K562 (cell line): Measurements from ENCODE around the gene RYR3. TPM values are rescaled to one million over a fixed set of nuclear protein-coding genes. Genes with fewer than 3 reads are reported as not detected.

Experiments
- ATAC-seq: fragments of 200-7000 bp; cut with Tn5 transposase; 3 replicates; pipeline ENCODE4 v1.9.1; 2020; ENCODE audit warnings: moderate library complexity
- BruUV-seq: library from RNA; stranded (reverse); fragments of 400-500 nt; replicated peaks from 2 replicates; lab custom pipeline; 2021; lab: Mats Ljungman, UMichigan
- CTCF ChIA-PET: fragments of 300-600 bp; formaldehyde crosslinking; extraction: SDS; loops from one replicate; lab custom pipeline; 2021; ENCODE audit warnings: low intra/inter-chr PET ratio; lab: Yijun Ruan, JAX
- POLR2A ChIA-PET: fragments of 300-600, 350-650 bp; sonication (Branson Sonifier 250); formaldehyde crosslinking; extraction: SDS; loops from one replicate; lab custom pipeline; 2021; ENCODE audit warnings: antibody characterized with exemption, inconsistent platforms; lab: Yijun Ruan, JAX
- DNase-seq, 4 experiments: peaks; one replicate each; pipeline versions ENCODE4 v3.0.0 to v3.0.0-alpha.2; 2011 to 2018; ENCODE audit warnings: low spot score in 3 of 4, mixed read lengths in 3 of 4; ENCODE audit errors: extremely low read depth in 1 of 4
- FAIRE-seq: peaks from 2 replicates; lab custom pipeline; 2011; peaks lifted over from hg19 to GRCh38; lab: Jason Lieb, UNC
- H2AFZ ChIP-seq: 2 replicates; pipeline ENCODE4 v1.6.0; 2011; ENCODE audit warnings: low read depth, low read length, control low read depth, inconsistent platforms
- H3K27ac ChIP-seq: fragments of 200-600 bp; 3 replicates; pipeline ENCODE4 v1.8.0; 2011; ENCODE audit warnings: low read depth, mild to moderate bottlenecking, control low read depth, inconsistent platforms, low read length, moderate library complexity, mixed read lengths; ENCODE audit errors: extremely low read depth
- H3K27me3 ChIP-seq, 2 experiments: fragments of 300-600 bp in 1 of 2; 2 replicates in 1 of 2; 3 replicates in 1 of 2; pipeline versions ENCODE4 v1.6.0 to v1.8.0; 2011; ENCODE audit warnings: inconsistent platforms in 2 of 2, low read length in 2 of 2, mild to moderate bottlenecking in 1 of 2, mixed read lengths in 1 of 2, moderate library complexity in 1 of 2; ENCODE audit not compliant: control insufficient read depth in 2 of 2, insufficient read depth in 2 of 2
- H3K36me3 ChIP-seq: fragments of 300-600 bp; 3 replicates; pipeline ENCODE4 v1.8.0; 2011; ENCODE audit warnings: mild to moderate bottlenecking, low read length, inconsistent platforms; ENCODE audit not compliant: control insufficient read depth, insufficient read depth
- H3K4me1 ChIP-seq, 2 experiments: fragments of 200-600 bp in 1 of 2; replicated peaks in 1 of 2; 2 replicates in 1 of 2; 3 replicates in 1 of 2; pipeline versions ENCODE4 v1.5.1 to v1.8.0; 2011; ENCODE audit warnings: inconsistent platforms in 2 of 2, low read length in 2 of 2, mild to moderate bottlenecking in 1 of 2, mixed read lengths in 1 of 2, moderate library complexity in 1 of 2; ENCODE audit not compliant: control insufficient read depth in 2 of 2, insufficient read depth in 2 of 2
- H3K4me2 ChIP-seq: 2 replicates; pipeline ENCODE4 v1.6.1; 2011; ENCODE audit warnings: low read length, control low read depth, inconsistent platforms, mixed read lengths; ENCODE audit not compliant: insufficient read depth
- H3K4me3 ChIP-seq: fragments of 200-600 bp; sonication (generic), shearing (Covaris generic); 2 replicates; pipeline ENCODE4 v1.5.1; 2016; ENCODE audit warnings: control low read depth, inconsistent platforms
- H3K79me2 ChIP-seq: fragments of 200-600 bp; 3 replicates; pipeline ENCODE4 v1.8.0; 2011; ENCODE audit warnings: low read length, inconsistent platforms; ENCODE audit not compliant: control insufficient read depth, insufficient read depth
- H3K9ac ChIP-seq, 2 experiments: 2 replicates each; pipeline versions ENCODE4 v1.6.0 to v1.6.1; 2011; ENCODE audit warnings: low read depth in 2 of 2, low read length in 2 of 2, control low read depth in 1 of 2, inconsistent platforms in 1 of 2, mild to moderate bottlenecking in 1 of 2, mixed read lengths in 1 of 2; ENCODE audit not compliant: insufficient read depth in 1 of 2
- H3K9me1 ChIP-seq: one replicate; pipeline ENCODE4 v1.6.0; 2011; ENCODE audit warnings: inconsistent platforms, mild to moderate bottlenecking, low read length, moderate library complexity; ENCODE audit not compliant: control insufficient read depth, insufficient read depth
- H3K9me3 ChIP-seq: replicated peaks from 2 replicates; pipeline ENCODE4 v1.5.1; 2011; ENCODE audit warnings: low read depth, low read length, inconsistent platforms; ENCODE audit not compliant: control insufficient read depth, insufficient read depth
- H4K20me1 ChIP-seq: replicated peaks from 2 replicates; pipeline ENCODE4 v1.6.1; 2011; ENCODE audit warnings: low read length, inconsistent platforms, mixed read lengths; ENCODE audit not compliant: control insufficient read depth, insufficient read depth
- GTF2B ChIP-seq: IDR thresholded peaks from 2 replicates; pipeline ENCODE4 v1.6.1; 2011; ENCODE audit not compliant: insufficient read length; ENCODE audit errors: extremely low read depth
- NR3C1 ChIP-seq: sonication (generic); formaldehyde crosslinking; IDR thresholded peaks from 2 replicates; pipeline ENCODE4 v1.8.1; 2022; ENCODE audit warnings: missing genetic modification reagents
- SNAPC5 ChIP-seq: fragments of 250-450 bp; sonication (Bioruptor Pico); IDR thresholded peaks from 2 replicates; pipeline ENCODE4 v1.8.0; 2021; ENCODE audit warnings: moderate library complexity, mild to moderate bottlenecking, inconsistent platforms
- SREBF2 ChIP-seq: sonication (generic); formaldehyde crosslinking; IDR thresholded peaks from 2 replicates; pipeline ENCODE4 v1.4.0; 2020; ENCODE audit warnings: mild to moderate bottlenecking, missing genetic modification reagents
- TSC22D4 ChIP-seq: fragments of 450-650 bp; IDR thresholded peaks from 2 replicates; pipeline ENCODE4 v1.6.1; 2016; ENCODE audit warnings: missing genetic modification characterization, missing biosample characterization, control low read depth
- ZNF76 ChIP-seq: fragments of 250-450 bp; sonication (Bioruptor Pico); IDR thresholded peaks from 2 replicates; pipeline ENCODE4 v1.4.0; 2020; ENCODE audit warnings: mild to moderate bottlenecking, moderate library complexity, borderline replicate concordance
- WGBS: fragments of 100-300 bp; shearing (Covaris generic); methylation state at CpG from one replicate; pipeline ENCODE4 v1.1.6; 2016; ENCODE audit warnings: low coverage, mixed read lengths; ENCODE audit not compliant: insufficient coverage; ENCODE audit errors: missing lambda C conversion rate; 5-methylcytosine and 5-hydroxymethylcytosine counted together
- in situ Hi-C: fragments of 300-500 bp; cut with MboI; formaldehyde crosslinking; loops from 4 replicates; pipeline ENCODE4 v1.15.0; 2018; ENCODE audit warnings: inconsistent platforms, mixed read lengths
- intact Hi-C: fragments of 100-400 bp; cut with micrococcal nuclease; formaldehyde crosslinking; loops from 2 replicates; pipeline ENCODE4 v1.14.2; 2022
- polyA plus RNA-seq, 8 experiments: library from polyadenylated mRNA; depleted of rRNA in 4 of 8; stranded (reverse) in 5 of 8; unstranded in 3 of 8; fragments of >200 nt; fragmentation: Nextera tagmentation in 2 of 8; fragmentation: Illumina TruSeq in 1 of 8; extraction: Ambion mirVana in 2 of 8; extraction: Trizol in 1 of 8; gene quantifications; 2 replicates each; pipeline versions ENCODE4 v1.2.1 to v1.2.3, GENCODE V29; 2011 to 2014; ENCODE audit warnings: inconsistent platforms in 1 of 8, missing spikeins in 1 of 8
- total RNA-seq, 7 experiments: library from RNA; depleted of rRNA in 6 of 7; stranded (reverse); fragments of >200 nt in 6 of 7; fragmentation: Illumina TruSeq in 2 of 7; extraction: Trizol in 2 of 7; gene quantifications; 2 replicates each; pipeline versions ENCODE4 v1.2.1 to v1.2.3, GENCODE V29; 2011 to 2021; ENCODE audit warnings: low replicate concordance in 1 of 7
- TF ChIP-seq, protein P1 (sequence below): sonication (generic); formaldehyde crosslinking; IDR thresholded peaks from 2 replicates; pipeline ENCODE4 v1.8.0; 2023; ENCODE audit warnings: mild to moderate bottlenecking, missing genetic modification reagents
- TF ChIP-seq, protein P2 (sequence below): fragments of 250-450 bp; sonication (Bioruptor Pico); IDR thresholded peaks from 2 replicates; pipeline ENCODE4 v1.8.0; 2022; ENCODE audit warnings: inconsistent platforms

The RYR3 gene
- total and polyA plus RNA-seq, 9 of the 15 experiments (the other 6 are each of a cell fraction or from before 2014, with no cell fraction given): 0.04 TPM; not detected in 8

GRCh38 chr15:33378866-33379480 is 68.2 kb downstream of the RYR3 start:
- no peak for DNase-seq
- no peaks in the 10 kb centered on the region for H4K20me1 ChIP-seq
- H3K4me1 ChIP-seq: no peaks in the 10 kb centered on the region
- H3K27ac ChIP-seq: no peak overlapping the region
- ChIA-PET POLR2A (no interaction called here), CTCF (no interaction called here)
- TF ChIP-seq TSC22D4 (tag) (no peak), ZNF76 (no peak), GTF2B (no peak), SNAPC5 (no peak), SREBF2 (CRISPR knock-in tag) (no peak), NR3C1 (no peak)
- TF ChIP-seq, protein P1, sequence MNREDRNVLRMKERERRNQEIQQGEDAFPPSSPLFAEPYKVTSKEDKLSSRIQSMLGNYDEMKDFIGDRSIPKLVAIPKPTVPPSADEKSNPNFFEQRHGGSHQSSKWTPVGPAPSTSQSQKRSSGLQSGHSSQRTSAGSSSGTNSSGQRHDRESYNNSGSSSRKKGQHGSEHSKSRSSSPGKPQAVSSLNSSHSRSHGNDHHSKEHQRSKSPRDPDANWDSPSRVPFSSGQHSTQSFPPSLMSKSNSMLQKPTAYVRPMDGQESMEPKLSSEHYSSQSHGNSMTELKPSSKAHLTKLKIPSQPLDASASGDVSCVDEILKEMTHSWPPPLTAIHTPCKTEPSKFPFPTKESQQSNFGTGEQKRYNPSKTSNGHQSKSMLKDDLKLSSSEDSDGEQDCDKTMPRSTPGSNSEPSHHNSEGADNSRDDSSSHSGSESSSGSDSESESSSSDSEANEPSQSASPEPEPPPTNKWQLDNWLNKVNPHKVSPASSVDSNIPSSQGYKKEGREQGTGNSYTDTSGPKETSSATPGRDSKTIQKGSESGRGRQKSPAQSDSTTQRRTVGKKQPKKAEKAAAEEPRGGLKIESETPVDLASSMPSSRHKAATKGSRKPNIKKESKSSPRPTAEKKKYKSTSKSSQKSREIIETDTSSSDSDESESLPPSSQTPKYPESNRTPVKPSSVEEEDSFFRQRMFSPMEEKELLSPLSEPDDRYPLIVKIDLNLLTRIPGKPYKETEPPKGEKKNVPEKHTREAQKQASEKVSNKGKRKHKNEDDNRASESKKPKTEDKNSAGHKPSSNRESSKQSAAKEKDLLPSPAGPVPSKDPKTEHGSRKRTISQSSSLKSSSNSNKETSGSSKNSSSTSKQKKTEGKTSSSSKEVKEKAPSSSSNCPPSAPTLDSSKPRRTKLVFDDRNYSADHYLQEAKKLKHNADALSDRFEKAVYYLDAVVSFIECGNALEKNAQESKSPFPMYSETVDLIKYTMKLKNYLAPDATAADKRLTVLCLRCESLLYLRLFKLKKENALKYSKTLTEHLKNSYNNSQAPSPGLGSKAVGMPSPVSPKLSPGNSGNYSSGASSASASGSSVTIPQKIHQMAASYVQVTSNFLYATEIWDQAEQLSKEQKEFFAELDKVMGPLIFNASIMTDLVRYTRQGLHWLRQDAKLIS (CRISPR knock-in tag): no peak
- TF ChIP-seq, protein P2, sequence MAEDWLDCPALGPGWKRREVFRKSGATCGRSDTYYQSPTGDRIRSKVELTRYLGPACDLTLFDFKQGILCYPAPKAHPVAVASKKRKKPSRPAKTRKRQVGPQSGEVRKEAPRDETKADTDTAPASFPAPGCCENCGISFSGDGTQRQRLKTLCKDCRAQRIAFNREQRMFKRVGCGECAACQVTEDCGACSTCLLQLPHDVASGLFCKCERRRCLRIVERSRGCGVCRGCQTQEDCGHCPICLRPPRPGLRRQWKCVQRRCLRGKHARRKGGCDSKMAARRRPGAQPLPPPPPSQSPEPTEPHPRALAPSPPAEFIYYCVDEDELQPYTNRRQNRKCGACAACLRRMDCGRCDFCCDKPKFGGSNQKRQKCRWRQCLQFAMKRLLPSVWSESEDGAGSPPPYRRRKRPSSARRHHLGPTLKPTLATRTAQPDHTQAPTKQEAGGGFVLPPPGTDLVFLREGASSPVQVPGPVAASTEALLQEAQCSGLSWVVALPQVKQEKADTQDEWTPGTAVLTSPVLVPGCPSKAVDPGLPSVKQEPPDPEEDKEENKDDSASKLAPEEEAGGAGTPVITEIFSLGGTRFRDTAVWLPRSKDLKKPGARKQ (CRISPR knock-in tag): no peak
- H2AFZ ChIP-seq: no peak overlapping the region
- no peak overlapping the region for H3K4me3 ChIP-seq
- BruUV-seq: no TSS peak
- H3K79me2 ChIP-seq: no peaks in the 10 kb centered on the region
- intact Hi-C loops: no loop called here
- H3K4me2 ChIP-seq: no peak overlapping the region
- FAIRE-seq: no peak
- no peaks in the 10 kb centered on the region for H3K9me1 ChIP-seq
- 0% methylated on average over 2 of the region's 2 CpGs for WGBS
- in situ Hi-C loops: no loop called here
- ATAC-seq: no peak
- peaks cover 0 to 4% of the 10 kb centered on the region in 2 experiments; a peak in 3 of 5 replicates for H3K27me3 ChIP-seq
- no peaks in the 10 kb centered on the region for H3K9me3 ChIP-seq
- H3K9ac ChIP-seq: no peak overlapping the region
- H3K36me3 ChIP-seq: no peaks in the 10 kb centered on the region
